Melanocyte of skin (primary cell): ENCODE data around the gene ACADSB. TPM values are rescaled to one million over a fixed set of nuclear protein-coding genes. Genes with fewer than 3 reads are reported as not detected.

Experiments
- total RNA-seq, 2 donors: library from RNA; depleted of rRNA; stranded (reverse); fragments of >200 nt; gene quantifications; 2 replicates each; pipeline ENCODE4 v1.2.3, GENCODE V29; 2012

Gene ACADSB
- total RNA-seq, result 1 to 10 TPM; 8.0 to 9.3 TPM

GRCh38 chr10:123008355-123009104 is at the start of gene ACADSB, which contains the start of gene IKZF5:
Gene ACADSB, plus strand, starts transcription at chr10:123009006. Its CDS starts 24 bp downstream, at chr10:123009030.
Gene IKZF5, minus strand, starts transcription at chr10:123008795. Its CDS starts 10,170 bp downstream, at chr10:122998625.

GRCh38 chr10:122980209-122981065 is 28.4 kb upstream of the ACADSB start, which contains the start of gene PSTK:
Gene PSTK, plus strand, starts transcription at chr10:122980401. Its CDS starts 79 bp downstream, at chr10:122980480.

Other genes with a start within 250 kb of the ACADSB start
- under 1 TPM; under 0.01 to 0.33 TPM for gene CUZD1, start 163.1 kb upstream of the ACADSB start, total RNA-seq
- gene FAM24B, start 129.4 kb upstream of the ACADSB start, total RNA-seq, result 1 to 10 TPM in 1 of 2 donors, under 1 TPM in 1; 0.69 to 3.3 TPM
- not detected for gene FAM24A, start 98.4 kb upstream of the ACADSB start, total RNA-seq
- 10 to 100 TPM in 1 of 2 donors, 1 to 10 TPM in 1; 6.2 to 12.0 TPM for gene C10orf88, start 54.8 kb upstream of the ACADSB start, total RNA-seq
- gene PSTK, start 28.6 kb upstream of the ACADSB start, total RNA-seq, result 1 to 10 TPM; 4.5 to 5.0 TPM
- gene IKZF5, start 211 bp upstream of the ACADSB start, total RNA-seq, result 1 to 10 TPM; 3.0 to 3.8 TPM
- gene HMX3, start 127.0 kb downstream of the ACADSB start, total RNA-seq, result not detected
- not detected for gene HMX2, start 139.1 kb downstream of the ACADSB start, total RNA-seq
- 100 to 1,000 TPM; 113 to 216 TPM for gene BUB3, start 145.4 kb downstream of the ACADSB start, total RNA-seq